OCI-LY7 (cell line): ENCODE data around the gene MTHFD1L.

Experiments
- CTCF ChIP-seq: fragments of 200-600 bp; sonication (generic); conservative IDR thresholded peaks from 2 replicates; pipeline ENCODE4 v1.5.1; 2014; ENCODE audit warnings: mild to moderate bottlenecking, antibody characterized with exemption, low read length, moderate library complexity, mixed read lengths
- EZH2phosphoT487 ChIP-seq: fragments of 200-600 bp; sonication (generic); IDR thresholded peaks from 2 replicates; pipeline ENCODE4 v1.6.1; 2018; ENCODE audit warnings: low read depth, borderline replicate concordance, mild to moderate bottlenecking, mixed run types, antibody characterized with exemption, low read length, moderate library complexity, mixed read lengths

- TF ChIP-seq CTCF: no peak
- TF ChIP-seq EZH2phosphoT487: no peak
These were observed 263.4 kb downstream of the MTHFD1L start for GRCh38 chr6:151128763-151129370.
